Left hindlimb (tissue), 1 donor: ENCODE results near the gene LENG1.

Experiments used
- DNase-seq: peaks from one replicate; pipeline ENCODE4 v3.0.0-alpha.2; 2018

LENG1 gene

GRCh38 chr19:54137699-54138488, 21.6 kb downstream of the LENG1 start, which contains the start of gene CNOT3:
Gene CNOT3 (plus strand): TSS chr19:54137762. CDS start chr19:54142979, 5,217 bp downstream.
- no peak for DNase-seq

- DNase-seq = peak; percentile 100
These were observed 22.4 kb downstream of the LENG1 start for GRCh38 chr19:54136864-54137698.

- no peak for DNase-seq
These were observed 23.2 kb downstream of the LENG1 start for GRCh38 chr19:54136086-54136863.

GRCh38 chr19:54133957-54134590, 25.4 kb downstream of the LENG1 start:
- DNase-seq = no peak

GRCh38 chr19:54133312-54133956, 26.1 kb downstream of the LENG1 start:
- peak; percentile 74 for DNase-seq

GRCh38 chr19:54129617-54129996, 29.9 kb downstream of the LENG1 start:
- DNase-seq = no peak

GRCh38 chr19:54128796-54129616, 30.5 kb downstream of the LENG1 start:
- DNase-seq = no peak

GRCh38 chr19:54128441-54128725, 31.1 kb downstream of the LENG1 start:
- no peak for DNase-seq

GRCh38 chr19:54127688-54128440, 31.7 kb downstream of the LENG1 start:
- DNase-seq = no peak

- no peak for DNase-seq
These were observed 33.8 kb downstream of the LENG1 start for GRCh38 chr19:54125713-54126112.

GRCh38 chr19:54124393-54124792, 35.1 kb downstream of the LENG1 start:
- DNase-seq = no peak

- DNase-seq = no peak
These were observed 35.8 kb downstream of the LENG1 start for GRCh38 chr19:54123682-54124081.

- DNase-seq = no peak
These were observed 38.3 kb downstream of the LENG1 start for GRCh38 chr19:54121259-54121658.

- DNase-seq = peak; percentile 96
These were observed 44.1 kb downstream of the LENG1 start, which contains the start of the genes PRPF31 and TFPT for GRCh38 chr19:54115109-54116063. Gene PRPF31 (plus strand): TSS chr19:54115754. CDS start chr19:54118279, 2,525 bp downstream. Gene TFPT (minus strand): TSS chr19:54115657. CDS start chr19:54115269, 388 bp downstream.

- no peak for DNase-seq
These were observed 45.0 kb downstream of the LENG1 start for GRCh38 chr19:54114340-54115108.

- DNase-seq = no peak
These were observed 49.9 kb downstream of the LENG1 start for GRCh38 chr19:54109651-54110050.

GRCh38 chr19:54108496-54108895, 51.0 kb downstream of the LENG1 start:
- DNase-seq = no peak

- no peak for DNase-seq
These were observed 51.5 kb downstream of the LENG1 start for GRCh38 chr19:54107876-54108490.
